ENCODE results near the gene PYGM.
A peak's percentile ranks its signal among the peaks of the same experiment; 100 is the strongest.

PYGM gene

GRCh38 chr11:64791781-64792291, 32.1 kb upstream of the PYGM start:
- DNase-seq (ENCODE audit: low read depth in 2 of 2), result no peak

GRCh38 chr11:64790205-64791095, 30.7 kb upstream of the PYGM start:
- no peak for DNase-seq (ENCODE audit: low read depth in 2 of 2)

- no peak for DNase-seq (ENCODE audit: low read depth in 2 of 2)
Observed at GRCh38 chr11:64789331-64790204, 29.8 kb upstream of the PYGM start.

GRCh38 chr11:64788321-64789215, 28.8 kb upstream of the PYGM start:
- no peak for DNase-seq (ENCODE audit: low read depth in 2 of 2)

- DNase-seq (ENCODE audit: low read depth in 2 of 2), result no peak
Observed at GRCh38 chr11:64787526-64788320, 27.9 kb upstream of the PYGM start.

GRCh38 chr11:64786308-64786707, 26.5 kb upstream of the PYGM start:
- no peak for DNase-seq (ENCODE audit: low read depth in 2 of 2)

- no peak for DNase-seq (ENCODE audit: low read depth in 2 of 2)
Observed at GRCh38 chr11:64784813-64785581, 25.2 kb upstream of the PYGM start.

GRCh38 chr11:64778473-64779298, 18.9 kb upstream of the PYGM start, which contains the start of gene SF1:
Gene SF1 (minus strand): TSS chr11:64778542. CDS start chr11:64778392, 150 bp downstream.
- DNase-seq (ENCODE audit: low read depth in 2 of 2), result peak; percentile 100

- DNase-seq (ENCODE audit: low read depth in 2 of 2), result no peak
Observed at GRCh38 chr11:64778223-64778472, 18.4 kb upstream of the PYGM start.

- peak; percentile 55 to 62 for DNase-seq (ENCODE audit: low read depth in 2 of 2)
Observed at GRCh38 chr11:64777449-64778222, 17.9 kb upstream of the PYGM start.

- no peak for DNase-seq (ENCODE audit: low read depth in 2 of 2)
Observed at GRCh38 chr11:64776875-64777274, 17.1 kb upstream of the PYGM start.

- no peak for DNase-seq (ENCODE audit: low read depth in 2 of 2)
Observed at GRCh38 chr11:64776425-64776824, 16.7 kb upstream of the PYGM start.

- DNase-seq (ENCODE audit: low read depth in 2 of 2), result no peak
Observed at GRCh38 chr11:64774144-64774543, 14.4 kb upstream of the PYGM start.

- no peak for DNase-seq (ENCODE audit: low read depth in 2 of 2)
Observed at GRCh38 chr11:64772303-64773018, 12.7 kb upstream of the PYGM start.

- DNase-seq (ENCODE audit: low read depth in 2 of 2), result no peak
Observed at GRCh38 chr11:64771861-64772260, 12.1 kb upstream of the PYGM start.

- no peak for DNase-seq (ENCODE audit: low read depth in 2 of 2)
Observed at GRCh38 chr11:64770120-64770519, 10.3 kb upstream of the PYGM start.

GRCh38 chr11:64769283-64769682, 9.5 kb upstream of the PYGM start:
- DNase-seq (ENCODE audit: low read depth in 2 of 2), result no peak

GRCh38 chr11:64768300-64768694, 8.5 kb upstream of the PYGM start:
- DNase-seq (ENCODE audit: low read depth in 2 of 2), result no peak
